ENCODE results near the gene WDFY1.

GRCh38 chr2:223989856-223990232, 44.7 kb upstream of the WDFY1 start:
- TF ChIP-seq CTCF (IDR thresholded peaks at IDR 0.05) (no peak), POLR2A (IDR thresholded peaks at IDR 0.05) (no peak), POLR2AphosphoS5 (IDR thresholded peaks at IDR 0.05) (no peak)
